ENCODE data around the gene XNDC1N.
"Not testable (repeated sequence)": the region's sequence is repeated elsewhere in the genome, so short reads cannot be mapped to it uniquely, and the experiment has no call there.

XNDC1N gene

DNA sequence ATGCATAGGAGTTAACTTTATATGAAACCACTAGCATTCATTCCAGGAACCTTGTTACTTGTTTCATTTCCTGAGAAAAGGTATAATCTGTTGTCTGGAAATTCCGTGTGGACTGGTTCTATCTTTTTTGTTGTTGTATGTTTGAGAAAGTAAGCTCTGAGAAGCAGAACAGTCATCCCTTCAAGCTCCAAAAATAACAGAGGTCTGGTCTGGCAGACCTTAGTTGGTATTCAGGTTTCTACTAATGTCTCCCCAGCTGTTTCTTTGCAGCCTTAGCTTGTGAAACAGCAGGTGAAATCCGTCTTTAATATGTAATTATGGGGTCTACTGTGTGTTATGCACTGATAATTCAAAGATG is 2.8 kb upstream of the XNDC1N start:
- DNase-seq, result no peak

DNA sequence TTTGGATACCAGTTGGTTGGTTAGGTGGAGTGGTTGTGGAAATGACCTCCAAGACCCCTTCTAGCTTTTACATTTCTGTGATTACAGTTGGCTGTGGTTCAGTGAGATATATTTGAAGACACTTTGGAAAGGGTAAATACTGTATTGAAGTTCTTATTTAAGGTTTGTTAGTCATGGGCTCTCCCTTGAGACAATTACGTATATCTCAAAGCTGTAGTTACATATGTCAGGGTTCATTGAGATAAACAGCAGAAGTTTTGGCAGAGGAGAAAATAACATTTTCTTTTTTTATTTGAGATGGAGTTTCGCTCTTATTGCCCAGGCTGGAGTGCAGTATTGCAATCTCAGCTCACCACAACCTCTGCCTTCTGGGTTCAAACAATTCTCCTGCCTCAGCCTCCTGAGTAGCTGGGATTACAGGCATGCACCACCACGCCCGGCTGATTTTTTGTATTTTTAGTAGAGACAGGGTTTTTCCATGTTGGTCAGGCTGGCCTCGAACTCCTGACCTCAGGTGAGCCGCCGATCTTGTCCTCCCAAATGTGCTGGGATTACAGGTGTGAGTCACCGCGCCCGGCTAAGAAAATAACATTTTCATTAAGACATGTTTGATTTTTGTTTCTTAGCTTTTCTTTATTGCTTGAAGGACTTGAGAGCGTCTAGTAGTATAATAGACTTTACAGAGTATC is 2.3 kb upstream of the XNDC1N start:
- DNase-seq, result peak in 1 of 2 donors; percentile 31

DNA sequence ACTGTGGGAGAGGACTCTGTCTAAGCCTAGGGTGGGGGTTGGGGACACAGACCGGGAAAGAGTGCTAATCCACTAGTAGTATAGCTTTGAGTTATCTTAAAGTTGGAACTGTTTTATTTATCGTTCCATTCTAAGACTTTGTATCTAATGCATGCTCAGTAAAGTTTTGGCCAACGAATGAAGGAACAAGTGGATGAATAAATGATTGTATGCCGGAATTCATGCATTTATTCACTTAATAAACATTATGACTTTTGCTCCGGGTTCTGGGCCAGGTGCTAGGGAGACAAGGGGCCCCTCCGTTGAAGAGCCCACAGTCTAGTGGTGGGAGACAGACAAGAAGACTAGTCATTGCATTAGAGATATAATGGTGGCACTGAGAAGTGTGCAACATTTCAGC is 1.1 kb upstream of the XNDC1N start:
- no peak for DNase-seq

DNA sequence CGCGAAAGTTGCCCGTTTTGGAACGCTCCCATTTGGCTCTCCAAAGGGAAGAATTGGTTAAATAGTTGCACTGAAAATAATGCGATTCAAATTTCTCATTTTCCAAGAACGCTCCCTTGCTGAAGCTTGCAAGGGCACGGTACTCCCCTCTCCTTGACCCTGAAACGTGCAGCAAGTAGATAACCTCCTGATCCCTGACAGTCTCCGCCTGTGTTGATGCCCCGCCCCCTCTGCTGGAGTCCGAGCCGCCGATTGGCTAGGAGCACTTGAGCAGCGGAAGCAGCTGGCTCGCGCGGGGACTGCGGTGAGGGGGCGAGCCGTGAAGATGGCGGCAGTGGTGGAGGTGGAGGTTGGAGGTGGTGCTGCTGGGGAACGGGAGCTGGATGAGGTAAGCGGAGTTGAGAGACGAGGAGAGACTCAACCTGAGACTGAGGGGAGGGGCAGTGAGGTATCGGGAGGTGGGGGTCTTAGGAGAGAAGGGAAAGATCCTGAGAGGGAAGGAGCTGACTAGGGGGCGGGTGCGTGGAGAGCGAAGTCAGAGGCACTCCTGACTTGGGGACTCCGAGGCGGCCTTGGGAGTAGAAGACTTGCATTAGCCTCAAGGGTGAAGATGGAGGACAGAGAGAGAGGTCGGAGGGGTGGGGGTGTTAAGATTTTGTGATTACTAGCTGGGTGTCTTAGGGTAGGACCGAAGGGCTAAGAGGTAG is 496 bp upstream of the XNDC1N start, which contains the start of gene RNF121:
Gene RNF121 (plus strand): TSS at position 310 of the 707 bp plus-strand sequence. CDS start 16 bp downstream, at position 326.
- peak; percentile 98 to 99 for DNase-seq

DNA sequence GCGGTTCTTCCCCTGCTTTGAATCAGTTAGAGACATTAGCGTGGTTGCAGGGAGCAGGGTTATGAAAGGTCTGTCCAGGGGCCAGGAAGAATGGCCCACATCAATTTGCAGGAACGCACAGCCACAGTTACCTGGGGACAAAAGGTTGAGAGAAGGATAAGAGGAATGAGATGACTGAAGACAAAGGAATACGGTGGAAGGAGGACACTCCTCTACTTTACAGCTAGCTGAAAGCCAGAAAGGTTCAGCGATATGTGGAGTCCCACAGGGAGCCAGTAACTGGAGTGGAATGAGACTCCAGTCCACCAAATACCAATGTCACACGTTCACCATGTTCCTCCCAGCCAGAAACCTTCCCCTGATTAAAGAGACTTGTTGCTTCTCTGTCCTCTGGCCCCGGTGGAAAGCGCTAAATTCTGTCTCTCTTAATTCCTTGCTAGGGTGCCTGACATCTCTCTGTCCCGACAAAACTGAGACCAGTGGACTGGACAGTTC is 10.7 kb downstream of the XNDC1N start:
- no peak for DNase-seq

GRCh38 chr11:71914617-71915189 is 13.7 kb downstream of the XNDC1N start:
- no peak for DNase-seq

- DNase-seq, result no peak
Measured at GRCh38 chr11:71913756-71914526, 14.5 kb downstream of the XNDC1N start.

GRCh38 chr11:71911986-71912340 is 16.4 kb downstream of the XNDC1N start:
- not testable (repeated sequence) for DNase-seq

DNA sequence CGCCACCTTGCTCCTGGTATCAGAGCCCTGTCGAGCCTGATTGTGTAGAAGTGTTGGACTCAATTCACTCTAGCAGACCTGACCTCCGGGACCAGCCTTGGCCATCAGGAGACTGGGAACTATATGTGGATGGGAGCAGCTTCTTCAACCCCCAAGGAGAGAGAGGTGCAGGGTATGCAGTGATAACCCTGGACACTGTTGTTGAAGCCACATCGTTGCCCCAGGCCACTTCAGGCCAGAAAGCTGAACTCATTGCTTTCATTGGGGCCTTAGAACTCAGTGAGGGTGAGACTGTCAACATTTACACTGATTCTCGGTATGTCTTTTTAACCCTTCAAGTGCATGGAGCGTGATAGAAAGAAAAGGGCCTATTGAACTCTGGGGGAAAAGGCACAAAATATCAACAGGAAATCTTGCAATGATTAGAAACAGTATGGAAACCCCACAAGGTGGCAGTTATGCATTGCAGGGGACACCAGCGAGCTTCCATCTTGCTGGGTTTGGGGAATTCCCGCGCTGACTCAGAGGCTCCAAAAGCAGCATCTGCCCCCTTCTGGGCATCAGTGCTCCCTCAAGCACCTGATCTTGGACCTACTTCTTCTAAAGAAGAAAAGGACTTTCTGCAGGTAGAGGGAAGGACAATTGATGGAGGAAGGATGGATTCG is 16.9 kb downstream of the XNDC1N start:
- DNase-seq, result peak; percentile 81 to 82

DNA sequence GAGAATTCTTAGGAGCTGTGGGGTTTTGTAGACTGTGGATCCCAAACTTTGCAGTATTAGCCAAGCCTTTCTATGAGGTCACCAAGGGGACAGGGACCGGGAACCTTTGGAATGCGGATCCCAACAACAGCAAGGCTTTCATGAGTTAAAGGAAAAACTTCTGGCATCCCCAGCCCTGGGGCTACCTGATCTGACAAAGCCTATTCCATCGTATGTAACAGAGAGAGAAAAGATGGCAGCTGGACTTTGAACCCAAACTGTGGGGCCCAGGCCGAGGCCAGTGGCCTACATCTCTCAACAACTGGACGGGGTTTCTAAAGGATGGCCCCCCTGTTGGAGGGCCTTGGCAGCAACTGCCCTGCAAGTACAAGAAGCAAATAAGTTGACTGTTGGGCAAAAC is 17.6 kb downstream of the XNDC1N start:
- not testable (repeated sequence) for DNase-seq

DNA sequence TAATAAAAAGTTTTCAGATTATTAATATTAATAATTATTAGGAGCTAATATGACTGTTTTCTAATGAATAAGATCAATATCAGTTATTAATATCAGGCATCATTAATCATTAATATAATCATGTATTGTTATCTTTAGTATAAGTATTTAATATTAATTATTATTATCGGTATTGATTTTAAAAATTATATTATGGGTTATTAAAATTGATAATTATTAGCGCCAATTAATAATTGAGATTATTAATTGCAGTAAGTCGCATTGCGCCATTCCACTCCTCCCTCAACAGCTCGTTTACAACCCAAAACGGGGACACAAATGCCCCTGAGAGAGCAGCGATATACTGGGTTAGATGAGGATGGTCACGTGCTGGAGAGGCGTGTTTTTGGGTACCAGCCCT is 20.2 kb downstream of the XNDC1N start:
- no peak for DNase-seq

DNA sequence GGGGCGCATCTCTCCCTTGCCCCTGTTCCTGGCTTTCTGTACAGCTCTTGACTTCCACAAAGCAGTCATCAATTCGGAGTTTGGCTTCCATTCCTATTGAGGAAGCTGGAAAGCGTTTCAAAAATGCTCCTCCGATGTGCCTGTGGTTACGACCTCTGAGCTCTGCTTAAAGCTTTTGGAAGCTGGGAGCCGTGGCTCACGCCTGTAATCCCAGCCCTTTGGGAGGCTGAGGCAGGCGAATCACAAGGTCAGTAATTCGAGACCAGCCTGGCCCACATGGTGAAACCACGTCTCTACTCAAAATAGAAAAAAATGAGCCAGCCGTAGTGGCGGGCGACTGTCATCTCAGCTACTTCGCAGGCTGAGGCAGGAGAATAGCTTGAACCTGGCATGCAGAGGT is 27.3 kb downstream of the XNDC1N start:
- not testable (repeated sequence) for DNase-seq

GRCh38 chr11:71895961-71896360 is 32.4 kb downstream of the XNDC1N start:
- no peak for DNase-seq

DNA sequence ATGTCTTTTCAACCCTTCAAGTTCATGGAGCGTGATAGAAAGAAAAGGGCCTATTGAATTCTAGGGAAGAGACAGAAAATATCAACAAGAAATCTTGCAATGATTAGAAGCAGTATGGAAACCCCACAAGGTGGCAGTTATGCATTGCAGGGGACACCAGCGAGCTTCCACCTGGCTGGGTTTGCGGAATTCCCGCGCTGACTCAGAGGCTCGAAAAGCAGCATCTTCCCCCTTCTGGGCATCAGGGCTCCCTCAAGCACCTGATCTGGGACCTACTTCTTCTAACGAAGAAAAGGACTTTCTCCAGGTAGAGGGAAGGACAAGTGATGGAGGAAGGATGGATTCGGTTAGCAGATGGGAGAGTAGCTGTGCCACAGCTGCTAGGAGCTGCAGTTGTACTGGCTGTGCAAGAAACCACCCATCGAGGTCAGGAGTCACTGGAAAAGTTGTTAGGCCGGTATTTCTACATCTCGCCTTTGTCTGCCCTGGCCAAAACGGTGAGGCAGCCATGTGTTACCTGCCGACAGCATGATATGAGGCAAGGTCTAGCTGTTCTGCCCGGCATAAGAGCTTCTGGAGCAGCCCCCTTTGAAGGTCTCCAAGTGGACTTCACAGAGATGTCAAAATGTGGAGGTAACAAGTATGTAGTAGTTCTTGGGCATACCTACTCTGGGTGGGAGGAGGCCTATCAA is 39.1 kb downstream of the XNDC1N start:
- not testable (repeated sequence) for DNase-seq

DNA sequence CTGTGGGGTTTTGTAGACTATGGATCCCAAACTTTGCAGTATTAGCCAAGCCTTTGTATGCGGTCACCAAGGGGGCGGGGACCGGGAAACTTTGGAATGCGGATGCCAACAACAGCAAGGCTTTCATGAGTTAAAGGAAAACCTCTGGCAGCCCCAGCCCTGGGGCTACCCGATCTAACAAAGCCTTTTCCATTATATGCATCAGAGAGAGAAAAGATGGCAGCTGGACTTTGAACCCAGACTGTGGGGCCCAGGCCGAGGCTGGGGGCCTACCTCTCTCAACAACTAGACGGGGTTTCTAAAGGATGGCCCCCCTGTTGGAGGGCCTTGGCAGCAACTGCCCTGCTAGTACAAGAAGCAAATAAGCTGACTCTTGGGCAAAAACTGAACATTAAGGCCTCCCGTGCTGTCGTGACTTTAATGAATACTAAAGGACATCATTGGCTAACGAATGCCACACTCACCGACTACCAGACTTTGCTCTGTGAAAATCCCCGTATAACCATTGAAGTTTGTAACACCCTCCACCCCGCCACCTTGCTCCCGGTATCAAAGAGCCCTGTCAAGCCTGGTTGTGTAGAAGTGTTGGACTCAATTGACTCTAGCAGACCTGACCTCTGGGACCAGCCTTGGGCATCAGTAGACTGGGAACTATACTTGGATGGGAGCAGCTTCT is 39.9 kb downstream of the XNDC1N start:
- not testable (repeated sequence) for DNase-seq

GRCh38 chr11:71885806-71886205 is 42.6 kb downstream of the XNDC1N start:
- not testable (repeated sequence) for DNase-seq

Measured in stimulated activated CD4-positive, alpha-beta T cell treated with anti-CD3 and anti-CD28 coated beads, Interleukin-2, amount 100 ng/mL, for 24 hours (primary cell).